B cell (primary cell): ENCODE results near the gene MT1G. TPM values are rescaled to one million over a fixed set of nuclear protein-coding genes. Genes with fewer than 3 reads are reported as not detected.

Source experiments
- ATAC-seq: fragments of 200-7000 bp; cut with Tn5 transposase; one replicate; pipeline ENCODE4 v1.10.0; 2021; ENCODE audit warnings: low read depth, mild to moderate bottlenecking, moderate number of reproducible peaks, moderate library complexity
- CTCF ChIA-PET: fragments of 350-600 bp; sonication (Branson Sonifier 250); formaldehyde crosslinking; loops from one replicate; lab custom pipeline; 2021; ENCODE audit warnings: antibody characterized with exemption, inconsistent platforms; lab: Charles Lee
- POLR2A ChIA-PET: fragments of 350-600 bp; sonication (Branson Sonifier 250); formaldehyde crosslinking; loops from one replicate; lab custom pipeline; 2021; ENCODE audit warnings: antibody characterized with exemption; lab: Charles Lee
- DNase-seq: peaks from one replicate; pipeline ENCODE4 v3.0.0; 2013
- H2AFZ ChIP-seq: 2 replicates; pipeline ENCODE4 v1.6.1; 2012; ENCODE audit warnings: mild to moderate bottlenecking, low read depth, low read length; ENCODE audit not compliant: insufficient read depth, poor library complexity, severe bottlenecking
- H3K27ac ChIP-seq, 2 donors: 1 replicate in 1 of 2; 2 replicates in 1 of 2; pipeline ENCODE4 v1.5.1; 2012 to 2013; ENCODE audit warnings: low read length in 2 of 2, mild to moderate bottlenecking in 2 of 2, moderate library complexity in 1 of 2
- H3K27me3 ChIP-seq, 4 experiments: fragments of 200-600 bp in 1 of 4; sonication (generic) in 1 of 4; replicated peaks in 1 of 4; 1 replicate in 2 of 4; 2 replicates in 2 of 4; pipeline versions ENCODE4 v1.6.1 to v1.7.0; 2013 to 2016; ENCODE audit warnings: low read length in 3 of 4, mild to moderate bottlenecking in 2 of 4, mixed read lengths in 1 of 4, moderate library complexity in 1 of 4; ENCODE audit not compliant: insufficient read depth in 4 of 4, control insufficient read depth in 3 of 4; ENCODE audit errors: control extremely low read depth in 1 of 4
- H3K36me3 ChIP-seq, 2 experiments: replicated peaks in 1 of 2; 1 replicate in 1 of 2; 2 replicates in 1 of 2; pipeline versions ENCODE4 v1.6.1 to v1.7.1; 2013; ENCODE audit warnings: low read length in 1 of 2; ENCODE audit not compliant: insufficient read depth in 2 of 2, control insufficient read depth in 1 of 2; ENCODE audit errors: control extremely low read depth in 1 of 2, extremely low read depth in 1 of 2
- H3K4me1 ChIP-seq, 2 donors: fragments of 200-600 bp in 1 of 2; sonication (generic) in 1 of 2; 1 replicate in 1 of 2; 2 replicates in 1 of 2; pipeline versions ENCODE4 v1.5.1 to v1.6.1; 2013 to 2017; ENCODE audit warnings: low read length in 2 of 2; ENCODE audit not compliant: control insufficient read depth in 2 of 2, insufficient read depth in 2 of 2
- H3K4me2 ChIP-seq: replicated peaks from 2 replicates; pipeline ENCODE3; 2012; ENCODE audit warnings: mild to moderate bottlenecking, low read depth, low read length; ENCODE audit not compliant: poor library complexity, severe bottlenecking
- H3K4me3 ChIP-seq, 5 experiments: fragments of 200-600 bp in 1 of 5; sonication (generic) in 1 of 5; 1 replicate in 3 of 5; 2 replicates in 2 of 5; pipeline versions ENCODE4 v1.5.1 to v1.7.0; 2011 to 2016; ENCODE audit warnings: low read length in 4 of 5, mild to moderate bottlenecking in 4 of 5, low read depth in 2 of 5, control low read depth in 1 of 5, moderate library complexity in 1 of 5; ENCODE audit not compliant: insufficient read depth in 1 of 5; ENCODE audit errors: control extremely low read depth in 1 of 5, extremely low read depth in 1 of 5
- H3K79me2 ChIP-seq: fragments of 200-600 bp; sonication (generic); one replicate; pipeline ENCODE4 v1.6.0; 2016; ENCODE audit warnings: low read length; ENCODE audit not compliant: control insufficient read depth, insufficient read depth
- H3K9ac ChIP-seq: fragments of 200-600 bp; sonication (generic); 2 replicates; pipeline ENCODE4 v1.6.1; 2017; ENCODE audit warnings: mild to moderate bottlenecking, low read length, moderate library complexity
- H3K9me3 ChIP-seq, 3 donors: one replicate each; pipeline versions ENCODE4 v1.6.1 to v1.7.1; 2013; ENCODE audit warnings: low read length in 2 of 3; ENCODE audit not compliant: control insufficient read depth in 2 of 3, insufficient read depth in 1 of 3; ENCODE audit errors: control extremely low read depth in 1 of 3
- H4K20me1 ChIP-seq: 2 replicates; pipeline ENCODE4 v1.6.0; 2012; ENCODE audit warnings: mild to moderate bottlenecking, low read length; ENCODE audit not compliant: insufficient read depth, control insufficient read depth, poor library complexity, severe bottlenecking
- H3K27ac Mint-ChIP-seq: one replicate; pipeline ENCODE4 v1.8.0; 2021; ENCODE audit warnings: mixed read lengths
- H3K27me3 Mint-ChIP-seq: one replicate; pipeline ENCODE4 v1.8.0; 2021; ENCODE audit warnings: mixed read lengths
- H3K4me1 Mint-ChIP-seq: one replicate; pipeline ENCODE4 v1.8.0; 2021; ENCODE audit warnings: mixed read lengths
- H3K4me3 Mint-ChIP-seq: one replicate; pipeline ENCODE4 v1.8.0; 2021; ENCODE audit warnings: mixed read lengths
- H3K9me3 Mint-ChIP-seq: one replicate; pipeline ENCODE4 v1.8.0; 2022; ENCODE audit warnings: mixed read lengths; ENCODE audit not compliant: insufficient read depth
- CTCF ChIP-seq: fragments of 200-600 bp; IDR thresholded peaks from one replicate; pipeline ENCODE4 v1.8.0; 2022; ENCODE audit warnings: antibody characterized with exemption, mild to moderate bottlenecking
- EZH2 ChIP-seq: IDR thresholded peaks from 2 replicates; pipeline ENCODE4 v1.6.1; 2012; ENCODE audit warnings: borderline replicate concordance, low read depth, mild to moderate bottlenecking, moderate library complexity, low read length; ENCODE audit not compliant: insufficient read depth, poor library complexity, severe bottlenecking
- WGBS: methylation state at CpG from one replicate; pipeline ENCODE4 v1.1.5; 2013; ENCODE audit warnings: missing lambda C conversion rate; ENCODE audit not compliant: insufficient coverage; 5-methylcytosine and 5-hydroxymethylcytosine counted together
- intact Hi-C: fragments of 100-400 bp; cut with micrococcal nuclease; formaldehyde crosslinking; loops from one replicate; pipeline ENCODE4 v1.10.0; 2022
- polyA plus RNA-seq: library from polyadenylated mRNA; depleted of rRNA; stranded (reverse); fragments of >200 nt; gene quantifications from 2 replicates; pipeline ENCODE4 v1.2.3, GENCODE V29; 2012
- total RNA-seq, 2 donors: library from RNA; stranded (reverse); fragments of 120-200 nt in 1 of 2; gene quantifications; 1 replicate in 1 of 2; 2 replicates in 1 of 2; pipeline versions ENCODE4 v1.2.3 to v1.2.4, GENCODE V29; 2013 to 2022

Gene MT1G
- total and polyA plus RNA-seq, 2 donors (not counting 1 experiment from before 2014, with no cell fraction given) = not detected

GRCh38 chr16:56662357-56663354 is 5.2 kb downstream of the MT1G start:
- Histone ChIP-seq H3K4me2 (peak overlapping the region; percentile 50), H2AFZ (no peak overlapping the region), H3K27me3 (peaks cover 0 to 50% (median 21%) of the 10 kb centered on the region in 4 experiments), H4K20me1 (no peaks in the 10 kb centered on the region), H3K4me3 (no peak overlapping the region), H3K9me3 (peaks cover 0 to 5% (median 0%) of the 10 kb centered on the region in 3 donors), H3K36me3 (no peaks in the 10 kb centered on the region), H3K4me1 (peaks cover 19 to 21% of the 10 kb centered on the region in 2 donors), H3K79me2 (no peaks in the 10 kb centered on the region), H3K9ac (no peak overlapping the region), H3K27ac (no peak overlapping the region)
- TF ChIP-seq CTCF (no peak), EZH2 (no peak)
- H3K4me1 Mint-ChIP-seq = peaks cover 18% of the 10 kb centered on the region
- no peak overlapping the region for H3K27ac Mint-ChIP-seq
- intact Hi-C loops = no loop called here
- ChIA-PET POLR2A (interaction anchor here (0.7 kb wide), 1 partner anchor 20 kb away, joined by 3 read pairs; no protein-coding TSS in a partner anchor), CTCF (interaction anchor here (1.1 kb wide), 1 partner anchor 148 kb away, joined by 3 read pairs; no protein-coding TSS in a partner anchor)
- ATAC-seq (peak; percentile 10), DNase-seq (no peak)
- 20% methylated on average over 37 of the region's 48 CpGs for WGBS
- peaks cover 60% of the 10 kb centered on the region for H3K27me3 Mint-ChIP-seq
- no peaks in the 10 kb centered on the region for H3K9me3 Mint-ChIP-seq
- H3K4me3 Mint-ChIP-seq = peak overlapping the region; percentile 59
